Skeletal muscle satellite cell (primary cell): Measurements from ENCODE around the gene SCNN1A.

Experiments used
- H3K27me3 ChIP-seq: 2 replicates; pipeline ENCODE4 v1.7.0; 2013; ENCODE audit warnings: low read length; ENCODE audit not compliant: control insufficient read depth, insufficient read depth
- H3K36me3 ChIP-seq: 2 replicates; pipeline ENCODE4 v1.7.0; 2013; ENCODE audit warnings: mild to moderate bottlenecking, control low read depth, low read length; ENCODE audit not compliant: insufficient read depth
- H3K4me1 ChIP-seq: 2 replicates; pipeline ENCODE4 v1.7.0; 2013; ENCODE audit warnings: low read length; ENCODE audit not compliant: control insufficient read depth, insufficient read depth
- H3K4me2 ChIP-seq: 2 replicates; pipeline ENCODE4 v1.7.0; 2013; ENCODE audit warnings: mild to moderate bottlenecking, low read length
- H3K4me3 ChIP-seq: 2 replicates; pipeline ENCODE4 v1.7.0; 2013; ENCODE audit warnings: low read length
- H3K9ac ChIP-seq: 2 replicates; pipeline ENCODE4 v1.7.0; 2013; ENCODE audit warnings: mild to moderate bottlenecking, low read depth, low read length, moderate library complexity
- H3K9me3 ChIP-seq: replicated peaks from 2 replicates; pipeline ENCODE4 v1.7.0; 2013; ENCODE audit warnings: mild to moderate bottlenecking, control low read depth, low read length

SCNN1A gene

DNA sequence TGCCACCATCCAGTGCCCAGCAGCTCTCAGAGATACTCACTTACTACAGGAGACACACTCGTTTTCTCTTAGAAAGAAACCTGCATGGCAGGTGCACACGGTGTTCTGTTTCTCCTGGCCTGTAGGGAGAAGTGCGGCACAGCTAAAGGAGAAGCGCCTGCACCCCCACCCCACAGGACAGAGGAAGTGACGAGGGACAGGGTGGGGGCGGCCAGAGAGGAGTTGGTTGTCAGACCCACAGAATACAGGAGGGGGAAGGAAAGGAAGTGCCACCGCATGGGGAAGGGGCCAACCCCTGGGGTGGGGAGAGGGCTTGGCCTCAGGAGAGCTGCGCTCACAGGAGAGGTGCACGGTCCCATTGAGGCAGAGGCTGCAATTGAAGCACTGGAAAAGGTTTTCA, 42.3 kb downstream of the SCNN1A start:
- H3K4me1 ChIP-seq, result peaks cover 66% of the 10 kb centered on the region
- peaks cover 76% of the 10 kb centered on the region for H3K36me3 ChIP-seq
- peak overlapping the region; percentile 6 for H3K9ac ChIP-seq
- H3K4me2 ChIP-seq, result peak overlapping the region; percentile 45
- H3K27me3 ChIP-seq, result no peaks in the 10 kb centered on the region
- H3K4me3 ChIP-seq, result no peak overlapping the region
- H3K9me3 ChIP-seq, result no peaks in the 10 kb centered on the region

DNA sequence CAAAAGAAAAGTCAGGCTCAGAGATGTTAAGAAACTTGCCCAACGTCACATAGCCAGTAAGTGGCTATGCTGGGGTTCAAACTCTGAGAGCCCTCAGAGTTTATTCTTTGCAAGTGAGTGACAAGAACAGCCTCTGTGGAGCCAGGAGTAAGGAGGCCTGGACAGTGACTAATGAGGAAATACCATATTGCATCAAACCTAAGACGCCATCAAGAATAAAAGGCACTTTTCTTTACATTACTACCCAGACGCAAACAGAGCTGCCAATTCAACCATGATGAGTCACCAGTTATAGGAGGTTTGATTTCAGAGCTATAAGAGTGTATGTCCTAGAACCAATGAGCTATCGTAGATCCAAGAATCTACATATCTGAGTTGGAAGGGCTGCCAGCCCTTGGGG, 42.9 kb downstream of the SCNN1A start:
- Histone ChIP-seq H3K9me3 (no peaks in the 10 kb centered on the region), H3K4me1 (peaks cover 64% of the 10 kb centered on the region), H3K36me3 (peaks cover 76% of the 10 kb centered on the region), H3K4me2 (peak overlapping the region; percentile 45), H3K9ac (peak overlapping the region; percentile 6), H3K27me3 (no peaks in the 10 kb centered on the region), H3K4me3 (no peak overlapping the region)

DNA sequence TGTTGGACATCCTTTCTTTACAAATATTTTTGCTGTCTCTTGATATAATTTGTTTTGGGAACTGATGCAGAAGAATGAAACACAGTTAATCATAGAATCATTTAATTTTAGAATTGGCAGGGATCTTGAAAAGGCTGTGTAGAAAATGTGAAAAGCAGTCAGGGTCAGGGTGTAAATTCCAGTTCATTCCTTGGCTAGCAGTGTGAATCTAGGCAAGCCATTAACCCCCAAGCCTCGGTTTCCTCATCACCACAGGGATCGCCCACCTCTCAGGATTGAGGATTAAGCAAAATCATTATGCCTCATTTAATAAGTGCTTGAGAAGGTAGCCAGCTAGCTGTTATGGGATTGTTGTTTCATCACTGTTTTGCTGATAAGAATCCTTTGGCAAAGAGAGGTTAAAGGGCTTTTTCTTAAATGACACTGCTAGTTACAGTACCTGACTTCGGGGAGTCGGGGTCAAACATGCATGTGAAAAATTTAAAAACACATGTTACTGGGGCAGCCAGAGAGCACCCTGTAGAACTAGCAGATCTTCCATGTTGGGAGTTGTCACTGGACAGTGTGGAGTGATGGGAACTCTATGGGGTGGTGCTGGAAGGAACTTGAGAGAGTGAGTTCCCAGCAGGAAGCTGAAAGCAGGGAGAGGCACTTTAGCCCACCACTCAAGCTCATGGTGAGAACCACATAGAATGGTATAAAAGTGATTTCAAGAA, 44.2 kb downstream of the SCNN1A start:
- Histone ChIP-seq H3K4me3 (no peak overlapping the region), H3K4me2 (no peak overlapping the region), H3K27me3 (no peaks in the 10 kb centered on the region), H3K4me1 (peaks cover 57% of the 10 kb centered on the region), H3K9ac (no peak overlapping the region), H3K36me3 (peaks cover 85% of the 10 kb centered on the region), H3K9me3 (no peaks in the 10 kb centered on the region)

DNA sequence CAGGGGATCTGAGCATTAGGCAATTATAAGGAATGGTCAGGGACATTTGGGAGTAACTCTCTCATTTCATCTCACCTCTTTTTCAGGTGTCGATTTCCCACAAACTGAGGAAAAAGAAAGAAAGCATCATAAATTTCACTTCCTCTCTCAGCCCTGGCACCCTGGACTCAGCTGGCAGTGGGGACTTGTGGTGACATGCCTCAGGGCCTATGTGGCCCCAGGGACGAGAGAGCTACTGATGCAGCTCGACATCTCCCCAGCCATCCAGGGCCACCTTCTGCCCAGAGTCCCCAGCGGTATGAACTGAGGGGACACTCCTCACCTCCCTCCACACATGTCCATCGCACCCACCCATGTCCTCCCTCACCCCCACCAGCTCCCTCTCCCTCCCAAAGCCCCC, 45.2 kb downstream of the SCNN1A start:
- Histone ChIP-seq H3K9me3 (no peaks in the 10 kb centered on the region), H3K27me3 (no peaks in the 10 kb centered on the region), H3K36me3 (peaks cover 90% of the 10 kb centered on the region), H3K4me3 (no peak overlapping the region), H3K4me2 (no peak overlapping the region), H3K9ac (no peak overlapping the region), H3K4me1 (peaks cover 54% of the 10 kb centered on the region)

DNA sequence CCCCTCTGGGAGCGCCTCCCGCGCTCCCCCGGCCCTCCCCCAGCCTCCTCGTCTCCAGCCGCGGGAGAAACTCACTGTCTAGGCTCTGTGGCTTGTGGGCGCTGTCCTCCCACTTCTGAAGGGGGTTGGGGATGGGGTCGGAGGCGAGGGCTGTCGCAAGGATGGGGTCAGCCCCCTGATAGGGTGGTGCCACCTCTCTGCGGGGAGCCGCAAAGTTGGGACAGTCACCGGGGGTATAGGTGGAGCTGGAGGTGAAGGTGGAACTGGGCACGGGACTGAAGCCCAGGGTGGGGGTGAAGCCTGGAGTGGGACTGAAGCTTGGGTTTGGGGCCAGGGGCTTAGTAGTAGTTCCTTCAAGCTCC, 45.7 kb downstream of the SCNN1A start:
- Histone ChIP-seq H3K36me3 (peaks cover 90% of the 10 kb centered on the region), H3K9ac (no peak overlapping the region), H3K4me1 (peaks cover 54% of the 10 kb centered on the region), H3K4me3 (no peak overlapping the region), H3K4me2 (no peak overlapping the region), H3K27me3 (no peaks in the 10 kb centered on the region), H3K9me3 (no peaks in the 10 kb centered on the region)

DNA sequence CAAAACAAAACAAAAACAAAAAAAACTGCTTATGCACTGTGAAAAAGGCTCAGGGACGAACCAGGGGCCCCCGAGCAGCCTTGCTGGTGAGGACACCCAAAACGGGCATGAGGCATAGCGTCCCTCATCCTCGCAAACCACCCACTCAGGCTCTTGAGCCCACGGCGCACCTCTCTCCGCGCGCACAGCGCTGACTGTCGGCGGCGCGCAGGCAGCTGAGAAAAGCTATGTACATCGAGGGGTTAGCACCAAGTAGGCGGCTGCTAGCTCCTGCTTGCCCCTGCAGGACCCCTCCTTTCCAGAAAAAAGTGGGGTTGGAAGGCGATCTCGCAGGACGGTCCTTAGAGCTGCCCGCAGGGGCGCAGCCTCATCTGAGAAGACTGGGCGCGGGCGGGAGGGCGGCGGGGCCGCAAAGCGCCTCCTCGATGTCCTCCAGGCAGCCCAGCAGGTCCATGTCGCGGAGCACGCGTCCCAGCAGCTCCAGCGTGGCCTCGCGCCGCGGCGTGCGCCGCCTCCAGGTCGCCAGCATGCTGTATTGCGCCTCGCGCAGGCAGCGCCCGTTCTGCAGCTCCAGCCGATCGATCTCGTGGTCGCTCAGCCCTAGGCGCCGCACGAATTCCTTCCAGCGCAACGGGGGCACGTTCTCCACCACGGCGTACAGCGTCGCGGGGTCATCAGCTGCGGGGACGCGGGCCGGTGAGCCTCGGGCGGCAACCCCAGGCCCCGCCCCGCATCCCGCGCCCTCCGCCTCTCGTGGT, 46.2 kb downstream of the SCNN1A start:
- Histone ChIP-seq H3K27me3 (no peaks in the 10 kb centered on the region), H3K4me1 (peaks cover 54% of the 10 kb centered on the region), H3K9ac (no peak overlapping the region), H3K4me3 (no peak overlapping the region), H3K4me2 (no peak overlapping the region), H3K9me3 (no peaks in the 10 kb centered on the region), H3K36me3 (peaks cover 87% of the 10 kb centered on the region)

DNA sequence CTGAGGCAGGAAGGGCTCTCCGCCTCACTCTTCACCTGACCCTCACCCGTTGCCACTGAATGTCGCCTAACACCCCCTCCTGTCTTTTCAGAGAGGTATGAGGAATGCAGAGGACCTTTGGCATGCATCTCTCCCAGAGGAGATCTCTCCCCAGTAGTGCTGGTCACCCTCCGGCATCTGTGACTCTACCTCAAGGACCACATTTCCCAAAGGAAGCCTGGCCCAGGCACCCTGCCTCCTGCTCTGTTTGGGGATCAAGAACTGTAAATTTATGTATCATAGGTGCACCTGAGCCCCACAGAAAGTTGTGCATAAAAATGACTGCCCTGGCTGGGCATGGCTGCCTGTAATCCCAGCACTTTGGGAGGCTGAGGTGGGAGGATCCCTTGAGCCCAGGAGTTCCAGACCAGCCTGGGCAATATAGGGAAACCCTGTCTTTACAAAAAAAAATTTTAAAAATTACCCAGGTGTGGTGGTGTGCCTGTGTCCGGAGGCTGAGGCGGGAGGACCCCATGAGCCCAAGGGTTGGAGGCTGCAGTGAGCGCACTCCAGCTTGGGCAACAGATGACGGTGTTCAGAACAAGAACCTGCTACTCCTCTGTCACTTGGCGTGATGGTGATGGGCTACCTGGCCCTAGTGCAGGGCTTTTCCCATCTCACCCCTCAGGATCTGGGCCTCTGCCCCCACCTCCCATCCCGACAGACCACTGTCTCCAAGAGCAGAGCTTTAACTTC, 47.2 kb downstream of the SCNN1A start:
- H3K4me2 ChIP-seq, result no peak overlapping the region
- peak overlapping the region; percentile 1 for H3K9ac ChIP-seq
- H3K27me3 ChIP-seq, result no peaks in the 10 kb centered on the region
- peaks cover 78% of the 10 kb centered on the region for H3K36me3 ChIP-seq
- H3K4me3 ChIP-seq, result no peak overlapping the region
- H3K9me3 ChIP-seq, result no peaks in the 10 kb centered on the region
- peaks cover 53% of the 10 kb centered on the region for H3K4me1 ChIP-seq

DNA sequence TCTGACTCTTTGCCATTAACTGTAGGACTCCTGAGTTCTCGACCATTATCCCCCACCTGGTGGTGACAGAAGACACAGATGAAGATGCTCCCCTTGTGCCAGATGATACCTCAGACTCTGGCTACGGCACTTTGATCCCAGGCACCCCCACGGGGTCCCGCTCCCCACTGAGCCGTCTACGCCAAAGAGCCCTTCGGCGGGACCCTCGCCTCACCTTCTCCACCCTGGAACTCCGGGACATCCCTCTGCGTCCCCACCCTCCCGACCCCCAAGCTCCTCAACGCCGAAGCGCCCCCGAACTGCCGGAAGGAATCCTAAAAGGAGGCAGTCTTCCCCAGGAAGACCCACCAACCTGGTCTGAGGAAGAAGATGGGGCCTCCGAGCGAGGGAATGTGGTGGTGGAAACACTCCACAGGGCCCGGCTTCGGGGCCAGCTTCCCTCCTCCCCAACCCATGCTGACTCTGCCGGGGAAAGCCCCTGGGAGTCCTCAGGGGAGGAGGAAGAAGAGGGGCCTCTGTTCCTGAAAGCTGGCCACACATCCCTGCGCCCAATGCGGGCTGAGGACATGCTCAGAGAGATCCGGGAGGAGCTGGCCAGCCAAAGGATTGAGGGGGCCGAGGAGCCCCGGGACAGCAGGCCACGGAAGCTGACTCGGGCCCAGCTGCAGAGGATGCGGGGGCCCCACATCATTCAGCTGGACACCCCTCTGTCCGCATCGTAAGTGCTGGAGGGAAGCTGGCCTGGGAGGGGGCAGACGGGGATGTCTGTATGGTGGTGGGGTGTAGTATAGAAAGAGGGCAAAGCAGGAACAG, 47.9 kb downstream of the SCNN1A start:
- Histone ChIP-seq H3K4me3 (no peak overlapping the region), H3K9me3 (no peaks in the 10 kb centered on the region), H3K36me3 (peaks cover 72% of the 10 kb centered on the region), H3K4me2 (no peak overlapping the region), H3K9ac (peak overlapping the region; percentile 1), H3K27me3 (no peaks in the 10 kb centered on the region), H3K4me1 (peaks cover 52% of the 10 kb centered on the region)

DNA sequence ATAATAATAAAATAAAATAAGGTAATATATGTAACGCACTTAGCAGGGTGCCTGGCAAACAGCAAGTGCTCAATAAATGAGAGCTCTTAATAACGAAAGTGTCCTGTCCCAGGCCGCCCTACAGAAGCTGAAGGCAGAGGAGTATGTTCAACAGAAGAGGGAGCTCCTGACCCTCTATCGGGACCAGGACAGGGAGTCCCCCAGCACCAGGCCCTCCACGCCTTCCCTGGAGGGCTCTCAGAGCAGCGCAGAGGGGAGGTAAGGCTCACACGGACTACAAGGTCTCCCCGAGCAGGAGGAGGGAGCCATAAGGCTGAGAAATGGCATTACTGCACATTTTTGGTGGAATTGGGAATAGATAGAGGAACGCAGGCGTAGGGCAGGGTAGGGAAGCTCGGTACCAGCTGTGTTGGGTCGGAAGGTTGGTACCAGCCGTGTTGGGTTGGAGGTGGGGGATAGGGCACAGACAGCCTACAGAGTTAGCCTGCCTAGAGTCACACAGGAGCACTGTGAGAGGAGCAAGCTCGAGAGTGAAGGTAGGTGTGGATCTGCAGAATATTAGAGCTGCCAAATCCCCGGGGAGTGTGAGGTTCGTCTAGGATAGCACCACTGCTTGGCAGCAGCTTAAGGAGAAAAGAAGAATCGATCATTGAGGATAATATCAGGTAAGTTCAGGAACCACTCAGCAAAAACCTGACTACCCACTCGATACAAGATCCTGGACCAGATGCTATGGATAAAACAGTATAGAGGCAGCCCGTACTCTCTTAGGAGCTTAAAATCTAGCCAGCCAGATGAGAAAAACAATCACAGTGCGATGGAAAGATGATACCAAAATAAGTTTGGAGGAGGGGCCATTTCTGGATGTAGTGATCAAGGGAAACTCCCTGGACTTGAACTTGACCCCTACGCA, 48.8 kb downstream of the SCNN1A start:
- H3K9me3 ChIP-seq, result no peaks in the 10 kb centered on the region
- no peaks in the 10 kb centered on the region for H3K27me3 ChIP-seq
- peaks cover 46% of the 10 kb centered on the region for H3K4me1 ChIP-seq
- peaks cover 67% of the 10 kb centered on the region for H3K36me3 ChIP-seq
- H3K4me3 ChIP-seq, result no peak overlapping the region
- no peak overlapping the region for H3K4me2 ChIP-seq
- no peak overlapping the region for H3K9ac ChIP-seq

DNA sequence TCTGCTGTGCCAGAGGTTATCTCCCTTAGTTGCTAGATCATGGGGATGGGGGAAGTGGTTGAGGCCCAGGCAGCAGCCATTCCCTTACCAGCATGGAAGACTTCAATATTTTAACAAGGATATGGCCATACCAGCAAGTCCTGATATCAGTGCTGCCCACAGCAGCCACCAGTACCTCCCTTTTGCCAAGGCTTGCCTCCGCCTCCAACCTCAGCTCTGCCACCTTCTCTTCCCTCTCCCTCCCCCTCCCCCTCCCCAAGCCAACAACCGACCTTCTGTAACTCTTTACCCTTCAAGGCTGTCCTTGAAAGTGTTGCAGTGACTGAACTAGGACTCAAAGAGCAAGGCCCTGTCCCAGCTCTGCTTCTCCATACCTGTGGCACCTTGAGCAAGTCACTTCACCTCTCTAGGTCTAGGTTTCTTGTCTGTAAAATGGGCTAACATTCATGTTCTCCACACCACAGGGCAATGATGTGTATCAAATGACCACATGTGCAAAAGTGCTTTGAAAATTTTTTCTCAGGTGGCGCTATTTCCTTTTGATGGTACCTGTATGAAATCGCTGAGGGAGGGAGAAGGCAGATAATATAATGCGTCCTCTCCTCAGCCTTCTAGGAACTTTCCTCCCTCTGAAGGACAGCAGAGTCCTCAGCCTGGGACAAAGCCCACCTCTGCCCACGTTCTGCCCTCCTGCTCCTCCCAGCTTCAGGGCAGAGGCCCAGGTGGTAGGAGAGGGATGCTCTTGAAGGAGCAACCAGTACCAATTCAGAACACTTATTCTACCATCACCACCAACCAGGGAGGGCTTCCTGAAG, 50.2 kb downstream of the SCNN1A start:
- H3K36me3 ChIP-seq, result peaks cover 52% of the 10 kb centered on the region
- H3K9ac ChIP-seq, result peak overlapping the region; percentile 28
- H3K4me1 ChIP-seq, result peaks cover 42% of the 10 kb centered on the region
- no peak overlapping the region for H3K4me3 ChIP-seq
- H3K27me3 ChIP-seq, result no peaks in the 10 kb centered on the region
- H3K4me2 ChIP-seq, result no peak overlapping the region
- H3K9me3 ChIP-seq, result no peaks in the 10 kb centered on the region
